ENCODE data around the gene YJU2. TPM values are rescaled to one million over a fixed set of nuclear protein-coding genes. Genes with fewer than 3 reads are reported as not detected.

The YJU2 gene
- total RNA-seq, 1 donor from 2014 or later: 10.2 TPM

- Histone ChIP-seq H3K9me3 (replicated peaks) (no peaks in the 10 kb centered on the region), H3K27me3 (ENCODE audit: low read depth) (peaks cover 66% of the 10 kb centered on the region), H3K36me3 (no peaks in the 10 kb centered on the region), H3K27ac (replicated peaks) (no peak within 1 kb of the TSS), H3K4me3 (peak within 1 kb of the TSS; percentile 44), H3K4me1 (peaks cover 5% of the 10 kb centered on the region)
- TF ChIP-seq, protein P1, sequence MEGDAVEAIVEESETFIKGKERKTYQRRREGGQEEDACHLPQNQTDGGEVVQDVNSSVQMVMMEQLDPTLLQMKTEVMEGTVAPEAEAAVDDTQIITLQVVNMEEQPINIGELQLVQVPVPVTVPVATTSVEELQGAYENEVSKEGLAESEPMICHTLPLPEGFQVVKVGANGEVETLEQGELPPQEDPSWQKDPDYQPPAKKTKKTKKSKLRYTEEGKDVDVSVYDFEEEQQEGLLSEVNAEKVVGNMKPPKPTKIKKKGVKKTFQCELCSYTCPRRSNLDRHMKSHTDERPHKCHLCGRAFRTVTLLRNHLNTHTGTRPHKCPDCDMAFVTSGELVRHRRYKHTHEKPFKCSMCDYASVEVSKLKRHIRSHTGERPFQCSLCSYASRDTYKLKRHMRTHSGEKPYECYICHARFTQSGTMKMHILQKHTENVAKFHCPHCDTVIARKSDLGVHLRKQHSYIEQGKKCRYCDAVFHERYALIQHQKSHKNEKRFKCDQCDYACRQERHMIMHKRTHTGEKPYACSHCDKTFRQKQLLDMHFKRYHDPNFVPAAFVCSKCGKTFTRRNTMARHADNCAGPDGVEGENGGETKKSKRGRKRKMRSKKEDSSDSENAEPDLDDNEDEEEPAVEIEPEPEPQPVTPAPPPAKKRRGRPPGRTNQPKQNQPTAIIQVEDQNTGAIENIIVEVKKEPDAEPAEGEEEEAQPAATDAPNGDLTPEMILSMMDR (IDR thresholded peaks at IDR 0.05; ENCODE audit: borderline replicate concordance): no peak
- intact Hi-C loops (cut with micrococcal nuclease): no loop called here
- no peak for DNase-seq
Measured at GRCh38 chr19:4304538-4305256, 57.8 kb downstream of the YJU2 start, which contains the start of gene FSD1. Gene FSD1, plus strand, starts transcription at chr19:4304598. Its CDS starts 149 bp downstream, at chr19:4304747.

- Histone ChIP-seq H3K4me1 (peaks cover 5% of the 10 kb centered on the region), H3K27me3 (ENCODE audit: low read depth) (peaks cover 66% of the 10 kb centered on the region), H3K9me3 (replicated peaks) (no peaks in the 10 kb centered on the region), H3K36me3 (no peaks in the 10 kb centered on the region), H3K27ac (replicated peaks) (no peak overlapping the region), H3K4me3 (no peak overlapping the region)
- TF ChIP-seq, protein P1 (IDR thresholded peaks at IDR 0.05; ENCODE audit: borderline replicate concordance): no peak
- intact Hi-C loops (cut with micrococcal nuclease): no loop called here
- no peak for DNase-seq
Measured at GRCh38 chr19:4305257-4305612, 58.4 kb downstream of the YJU2 start.

DNA sequence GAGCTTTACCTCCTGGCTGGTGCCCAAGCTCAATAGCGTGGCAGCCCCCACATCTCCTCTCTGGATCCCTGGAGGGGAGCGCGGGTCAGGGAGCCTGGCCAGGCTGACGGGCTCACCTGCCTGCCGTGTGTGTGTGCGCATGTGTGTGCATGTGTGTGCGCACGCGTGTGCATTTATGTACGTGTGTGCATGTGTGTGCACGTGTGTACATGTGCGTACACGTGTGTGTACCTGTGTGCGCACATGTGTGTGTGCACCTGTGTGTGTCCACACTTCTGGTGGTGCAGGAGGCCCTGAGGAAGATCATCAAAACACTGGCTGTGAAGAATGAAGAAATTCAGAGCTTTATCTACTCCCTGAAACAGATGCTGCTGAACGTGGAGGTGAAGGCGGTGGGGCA is 58.8 kb downstream of the YJU2 start:
- H3K4me1 ChIP-seq: peaks cover 5% of the 10 kb centered on the region
- no peak for DNase-seq
- TF ChIP-seq, protein P1 (IDR thresholded peaks at IDR 0.05; ENCODE audit: borderline replicate concordance): no peak
- H3K27me3 ChIP-seq (ENCODE audit: low read depth): peaks cover 66% of the 10 kb centered on the region
- intact Hi-C loops (cut with micrococcal nuclease): no loop called here
- no peaks in the 10 kb centered on the region for H3K36me3 ChIP-seq
- no peak overlapping the region for H3K4me3 ChIP-seq
- no peaks in the 10 kb centered on the region for H3K9me3 ChIP-seq (replicated peaks)
- no peak overlapping the region for H3K27ac ChIP-seq (replicated peaks)

DNA sequence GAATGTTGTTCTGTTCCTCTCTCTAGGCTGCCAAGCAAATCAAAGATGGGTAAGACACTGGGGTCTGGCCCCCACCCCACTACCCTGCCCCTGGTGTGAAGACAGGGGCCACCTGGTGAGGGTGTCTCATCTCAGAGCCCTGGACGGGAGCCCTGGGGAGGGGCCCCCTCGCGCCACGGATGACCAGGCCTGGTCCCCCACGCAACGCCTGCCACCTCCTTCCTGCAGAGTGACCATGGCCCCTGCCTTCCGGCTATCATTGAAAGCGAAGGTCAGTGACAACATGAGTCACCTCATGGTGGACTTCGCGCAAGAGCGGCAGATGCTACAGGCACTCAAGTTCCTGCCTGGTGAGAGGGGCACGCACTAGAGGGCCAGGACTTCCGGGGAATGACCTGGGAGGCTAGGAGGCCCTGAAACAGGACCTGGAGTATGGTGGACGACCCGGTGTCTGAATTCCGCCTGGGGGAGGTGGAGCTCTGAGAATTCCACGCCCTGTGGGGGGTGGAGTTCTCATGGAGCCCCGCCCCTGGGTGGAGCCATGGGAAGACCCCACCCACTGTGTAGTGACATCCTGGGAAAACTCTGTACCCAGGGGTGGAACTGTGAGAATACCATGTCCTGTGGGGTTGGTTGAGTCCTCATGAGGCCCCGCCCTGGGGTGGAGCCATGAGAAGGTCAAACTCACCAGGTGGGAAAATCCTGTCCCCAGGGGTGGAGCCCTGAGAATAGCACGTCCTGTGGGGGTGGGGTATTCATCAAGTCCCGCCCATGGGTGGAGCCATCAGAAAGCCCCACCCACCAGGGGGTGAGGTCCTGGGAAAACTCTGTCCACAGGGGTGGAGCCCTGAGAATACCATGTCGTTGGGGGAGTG is 63.6 kb downstream of the YJU2 start:
- no peaks in the 10 kb centered on the region for H3K36me3 ChIP-seq
- no peak overlapping the region for H3K4me3 ChIP-seq
- intact Hi-C loops (cut with micrococcal nuclease): no loop called here
- H3K9me3 ChIP-seq (replicated peaks): no peaks in the 10 kb centered on the region
- DNase-seq: no peak
- TF ChIP-seq, protein P1 (IDR thresholded peaks at IDR 0.05; ENCODE audit: borderline replicate concordance): no peak
- peaks cover 21% of the 10 kb centered on the region for H3K27me3 ChIP-seq (ENCODE audit: low read depth)
- peaks cover 3% of the 10 kb centered on the region for H3K4me1 ChIP-seq
- H3K27ac ChIP-seq (replicated peaks): no peak overlapping the region

- Histone ChIP-seq H3K27ac (replicated peaks) (no peak overlapping the region), H3K27me3 (ENCODE audit: low read depth) (peaks cover 16% of the 10 kb centered on the region), H3K36me3 (no peaks in the 10 kb centered on the region), H3K4me3 (peak overlapping the region; percentile 30), H3K4me1 (peaks cover 3% of the 10 kb centered on the region), H3K9me3 (replicated peaks) (no peaks in the 10 kb centered on the region)
- no peak for DNase-seq
- TF ChIP-seq, protein P1 (IDR thresholded peaks at IDR 0.05; ENCODE audit: borderline replicate concordance): no peak
- intact Hi-C loops (cut with micrococcal nuclease): no loop called here
Measured at GRCh38 chr19:4313847-4314490, 67.1 kb downstream of the YJU2 start.
